Left colon (tissue), 2 donors: Measurements from ENCODE around the gene PPP1R14D. TPM values are rescaled to one million over a fixed set of nuclear protein-coding genes. Genes with fewer than 3 reads are reported as not detected.

Experiments
- ATAC-seq: fragments of 200-7000 bp; cut with Tn5 transposase; one replicate; pipeline ENCODE4 v1.9.1; 2020; ENCODE audit warnings: mild to moderate bottlenecking, moderate library complexity
- DNase-seq, 2 donors: peaks; one replicate each; pipeline ENCODE4 v3.0.0-alpha.2; 2020
- intact Hi-C, 2 donors: fragments of 100-400 bp; cut with DNase I in 1 of 2; cut with micrococcal nuclease in 1 of 2; formaldehyde crosslinking; loops; one replicate each; pipeline versions ENCODE4 v1.11.2 to v1.14.0; 2022; cut with DNase I, micrococcal nuclease
- total RNA-seq, 2 donors: library from RNA; stranded (reverse); fragmentation: NEBNext Ultra II Directional; extraction: Animal tissue kit (Norgen Biotek cat#: 25700); gene quantifications; one replicate each; pipeline ENCODE4 v1.2.1, GENCODE V29; 2021
- donor health status: DM: no; HTN: no; CAD: no.
- donor health status: DM: yes; HTN: yes; CAD: no.

PPP1R14D gene
- total RNA-seq, 2 donors from 2014 or later, result 153 to 171 TPM

GRCh38 chr15:40855706-40856234 is 27.3 kb upstream of the PPP1R14D start:
- intact Hi-C loops, result loop anchor here in 1 of 2 donors (5.0 kb wide), 1 partner anchor 37 kb away; the partner anchor contains the start of gene VPS18
- ATAC-seq, result no peak

GRCh38 chr15:40854161-40854560 is 25.7 kb upstream of the PPP1R14D start:
- intact Hi-C loops, result no loop called here
- DNase-seq (peak in 1 of 2 donors; percentile 25), ATAC-seq (no peak)

More at GRCh38 chr15:40855706-40856234, 27.3 kb upstream of the PPP1R14D start:
- peak in 1 of 2 donors; percentile 28 for DNase-seq

DNA sequence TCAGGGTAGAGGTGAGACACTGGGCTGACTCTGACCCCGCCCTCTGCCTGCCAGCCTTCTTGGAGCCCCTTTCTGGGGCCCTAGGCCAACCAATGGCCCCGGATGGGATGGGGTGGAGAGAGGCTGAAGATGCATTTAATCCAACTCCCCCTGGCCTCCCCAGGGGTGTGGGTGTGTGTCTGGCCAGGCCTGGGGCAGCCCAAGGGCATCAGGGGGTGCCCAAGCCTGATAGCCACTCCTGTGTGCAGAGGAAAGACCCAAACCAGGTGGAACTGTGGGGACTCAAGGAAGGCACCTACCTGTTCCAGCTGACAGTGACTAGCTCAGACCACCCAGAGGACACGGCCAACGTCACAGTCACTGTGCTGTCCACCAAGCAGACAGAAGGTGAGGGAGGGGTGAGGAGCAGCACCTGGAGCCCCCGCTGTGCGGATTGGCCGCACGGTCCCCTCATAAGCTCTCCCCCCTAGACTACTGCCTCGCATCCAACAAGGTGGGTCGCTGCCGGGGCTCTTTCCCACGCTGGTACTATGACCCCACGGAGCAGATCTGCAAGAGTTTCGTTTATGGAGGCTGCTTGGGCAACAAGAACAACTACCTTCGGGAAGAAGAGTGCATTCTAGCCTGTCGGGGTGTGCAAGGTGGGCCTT is 24.9 kb upstream of the PPP1R14D start:
- ATAC-seq (no peak), DNase-seq (peak in 1 of 2 donors; percentile 26)
- intact Hi-C loops, result no loop called here

- intact Hi-C loops, result no loop called here
- ATAC-seq, result peak; percentile 68
- peak; percentile 70 to 74 for DNase-seq
These were observed 24.0 kb upstream of the PPP1R14D start for GRCh38 chr15:40852529-40852928.

DNA sequence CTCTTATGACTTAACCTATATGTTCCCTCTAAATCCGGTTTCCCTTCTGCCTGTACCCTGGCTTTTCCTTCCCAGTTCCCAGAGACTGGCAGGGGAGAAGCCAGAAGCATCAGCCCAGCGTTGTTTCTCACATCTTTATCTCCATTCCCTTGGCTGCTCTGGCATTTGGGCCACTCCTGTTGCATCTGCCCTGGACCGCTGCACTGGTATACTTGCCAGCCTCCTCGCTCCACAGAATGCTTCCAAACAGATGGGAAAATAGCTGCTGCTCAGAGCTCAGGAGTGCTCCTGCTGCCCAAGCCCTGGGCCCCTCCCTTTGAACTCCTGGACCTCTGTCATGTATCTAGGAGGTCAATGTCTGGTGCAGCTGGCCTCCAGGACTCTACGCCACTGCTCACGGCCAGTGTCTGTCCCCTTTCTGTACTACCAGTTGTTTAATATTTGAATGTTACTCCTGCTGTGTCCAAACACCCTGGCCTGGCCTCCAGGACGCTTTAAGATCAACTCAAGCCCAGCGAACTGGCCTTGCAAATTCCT is 22.1 kb upstream of the PPP1R14D start:
- no peak for ATAC-seq
- intact Hi-C loops, result no loop called here
- peak in 1 of 2 donors; percentile 49 for DNase-seq

GRCh38 chr15:40847223-40847961 is 18.9 kb upstream of the PPP1R14D start:
- intact Hi-C loops, result no loop called here
- DNase-seq, result peak; percentile 87 to 96
- peak; percentile 62 for ATAC-seq

GRCh38 chr15:40846841-40847222 is 18.3 kb upstream of the PPP1R14D start:
- intact Hi-C loops, result no loop called here
- DNase-seq (peak in 1 of 2 donors; percentile 44), ATAC-seq (peak; percentile 41)

DNA sequence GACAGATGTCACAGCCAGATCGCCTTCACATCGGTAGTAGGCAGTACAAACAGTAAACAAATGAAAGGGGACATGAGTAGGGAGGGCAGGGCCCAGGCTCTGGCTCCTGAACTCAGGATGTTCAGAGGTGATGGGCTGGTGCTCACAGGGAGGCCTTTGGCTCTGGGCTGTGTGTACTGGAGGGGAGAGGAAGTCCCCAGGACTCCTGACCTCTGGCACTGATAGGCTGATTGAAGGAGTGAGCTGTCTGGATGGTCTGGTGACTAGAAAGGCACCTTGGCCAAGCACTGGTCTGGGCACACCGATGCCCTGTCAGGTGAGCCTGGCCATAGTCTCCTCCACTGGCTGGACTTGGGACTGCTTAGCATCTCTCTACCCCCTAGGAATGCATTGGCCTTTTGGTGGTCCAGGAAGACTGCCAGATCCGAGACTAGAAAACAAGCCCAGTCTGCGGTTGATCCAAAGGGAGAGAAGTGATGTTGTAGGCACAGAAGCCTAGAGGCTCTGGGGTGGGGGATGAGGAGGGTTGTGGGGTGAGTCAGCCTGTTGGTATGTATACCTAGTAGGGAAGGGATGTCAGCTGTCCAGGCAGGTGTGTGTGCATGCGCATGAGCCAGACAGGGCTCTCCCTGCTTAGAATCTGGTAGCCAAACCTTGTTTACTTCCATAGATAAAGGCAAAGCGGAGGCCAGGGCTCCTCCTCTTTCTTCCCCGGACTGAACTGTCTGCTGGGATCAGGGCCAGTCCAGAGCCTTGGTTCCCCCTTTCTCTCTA is 17.2 kb upstream of the PPP1R14D start:
- DNase-seq, result peak; percentile 77 to 93
- ATAC-seq, result peak; percentile 61
- intact Hi-C loops, result no loop called here

GRCh38 chr15:40845036-40845435 is 16.5 kb upstream of the PPP1R14D start:
- intact Hi-C loops, result no loop called here
- no peak for DNase-seq
- no peak for ATAC-seq

DNA sequence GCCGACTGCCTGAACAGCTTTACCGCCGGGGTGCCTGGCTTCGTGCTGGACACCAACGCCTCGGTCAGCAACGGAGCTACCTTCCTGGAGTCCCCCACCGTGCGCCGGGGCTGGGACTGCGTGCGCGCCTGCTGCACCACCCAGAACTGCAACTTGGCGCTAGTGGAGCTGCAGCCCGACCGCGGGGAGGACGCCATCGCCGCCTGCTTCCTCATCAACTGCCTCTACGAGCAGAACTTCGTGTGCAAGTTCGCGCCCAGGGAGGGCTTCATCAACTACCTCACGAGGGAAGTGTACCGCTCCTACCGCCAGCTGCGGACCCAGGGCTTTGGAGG is 16.2 kb upstream of the PPP1R14D start:
- DNase-seq (peak; percentile 39 to 60), ATAC-seq (peak; percentile 12)
- intact Hi-C loops, result no loop called here

DNA sequence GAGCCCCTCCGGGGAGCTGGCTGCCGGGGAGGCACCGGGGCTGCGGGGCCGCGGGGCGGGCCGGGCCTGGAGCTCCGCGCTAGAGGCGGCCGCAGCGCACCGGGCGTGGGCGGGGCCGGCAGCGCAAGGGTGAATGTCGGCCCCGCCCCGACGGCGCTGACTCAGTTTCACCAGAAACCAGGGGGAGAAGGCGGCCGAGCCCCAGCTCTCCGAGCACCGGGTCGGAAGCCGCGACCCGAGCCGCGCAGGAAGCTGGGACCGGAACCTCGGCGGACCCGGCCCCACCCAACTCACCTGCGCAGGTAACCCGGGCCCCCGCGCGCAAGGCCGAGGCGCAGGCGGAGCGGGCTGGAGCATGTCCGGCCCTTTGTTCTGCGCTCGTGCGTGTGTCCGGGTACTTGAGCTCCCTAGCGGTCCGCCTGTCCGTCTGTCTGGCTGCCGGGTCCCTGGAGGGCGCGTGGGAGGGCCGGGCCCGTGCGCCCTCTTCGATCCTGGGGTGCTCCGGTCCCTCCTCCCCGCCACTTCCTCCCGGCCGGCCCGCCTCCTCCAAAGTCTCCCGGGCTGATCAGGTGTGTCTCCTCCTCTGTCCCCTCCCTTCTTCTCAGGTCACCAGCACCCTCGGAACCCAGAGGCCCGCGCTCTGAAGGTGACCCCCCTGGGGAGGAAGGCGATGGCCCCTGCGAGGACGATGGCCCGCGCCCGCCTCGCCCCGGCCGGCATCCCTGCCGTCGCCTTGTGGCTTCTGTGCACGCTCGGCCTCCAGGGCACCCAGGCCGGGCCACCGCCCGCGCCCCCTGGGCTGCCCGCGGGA is 15.6 kb upstream of the PPP1R14D start, which contains the start of gene SPINT1:
Gene SPINT1, plus strand, starts transcription at position 164 of the 811 bp plus-strand sequence. Its CDS starts 507 bp downstream, at position 671.
- intact Hi-C loops, result no loop called here
- ATAC-seq (peak; percentile 58), DNase-seq (peak; percentile 83 to 85)

GRCh38 chr15:40843261-40843884 is 14.9 kb upstream of the PPP1R14D start:
- no peak for DNase-seq
- intact Hi-C loops, result no loop called here
- no peak for ATAC-seq

DNA sequence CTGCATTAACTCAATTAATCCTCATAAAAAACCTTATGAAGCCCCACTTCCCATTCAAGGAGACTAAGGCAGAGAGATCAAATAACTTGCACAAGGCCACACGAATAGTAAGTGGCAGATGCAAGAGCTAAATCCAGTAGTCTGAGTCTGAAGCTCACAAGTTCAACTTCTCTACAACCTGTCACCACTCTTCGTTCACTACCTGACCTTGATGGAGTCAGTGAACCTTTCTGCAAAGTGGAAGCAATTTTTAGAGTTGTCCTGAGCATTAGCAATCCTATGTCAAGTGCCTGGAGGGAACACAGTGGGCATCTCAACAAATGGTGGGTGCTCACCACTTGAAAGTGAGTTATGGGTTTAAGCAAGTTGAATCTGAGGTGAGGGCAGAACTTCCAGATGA is 13.2 kb upstream of the PPP1R14D start:
- DNase-seq (no peak), ATAC-seq (no peak)
- intact Hi-C loops, result no loop called here

DNA sequence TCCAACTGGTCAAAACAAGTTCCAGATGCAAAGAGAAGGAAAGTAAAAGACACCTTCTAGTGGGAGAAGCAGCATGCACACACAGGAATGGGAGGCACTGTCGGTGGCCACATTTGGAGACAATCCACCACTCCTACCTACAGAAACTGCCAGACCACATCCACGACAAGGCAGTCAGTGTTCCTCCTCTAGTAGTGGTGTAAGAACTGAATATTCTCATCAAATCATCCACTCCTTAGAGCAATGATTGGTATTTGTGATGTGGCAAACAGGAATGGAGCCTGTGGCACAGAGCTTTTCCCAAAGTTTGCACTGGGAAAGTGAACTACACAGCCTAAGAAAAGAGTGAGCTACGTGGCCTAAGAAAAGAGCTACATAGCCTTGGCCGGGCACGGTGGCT is 10.2 kb upstream of the PPP1R14D start:
- DNase-seq, result no peak
- ATAC-seq, result no peak
- intact Hi-C loops, result no loop called here

DNA sequence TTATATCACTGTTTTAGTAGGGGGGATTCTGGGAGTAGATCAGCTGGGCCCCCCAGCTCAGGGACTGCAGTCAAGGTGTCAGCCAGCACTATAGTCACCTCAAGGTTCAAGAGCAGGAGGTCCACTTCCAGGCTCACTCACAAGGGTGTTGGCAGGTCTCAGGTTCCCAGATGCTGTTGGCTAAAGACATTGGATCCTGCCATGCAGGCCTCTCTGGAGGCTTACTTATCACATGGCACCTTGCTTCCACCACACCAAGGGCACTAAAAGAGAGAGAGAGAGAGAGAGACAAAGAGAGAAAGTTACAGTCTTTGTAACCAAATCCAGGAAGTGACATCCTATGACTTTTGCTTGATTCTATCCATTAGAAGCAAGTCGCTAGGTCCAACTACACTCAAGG is 7.5 kb upstream of the PPP1R14D start:
- DNase-seq, result no peak
- ATAC-seq, result no peak
- intact Hi-C loops, result no loop called here

GRCh38 chr15:40832903-40833302 is 4.4 kb upstream of the PPP1R14D start:
- DNase-seq, result no peak
- intact Hi-C loops, result no loop called here
- ATAC-seq, result no peak

DNA sequence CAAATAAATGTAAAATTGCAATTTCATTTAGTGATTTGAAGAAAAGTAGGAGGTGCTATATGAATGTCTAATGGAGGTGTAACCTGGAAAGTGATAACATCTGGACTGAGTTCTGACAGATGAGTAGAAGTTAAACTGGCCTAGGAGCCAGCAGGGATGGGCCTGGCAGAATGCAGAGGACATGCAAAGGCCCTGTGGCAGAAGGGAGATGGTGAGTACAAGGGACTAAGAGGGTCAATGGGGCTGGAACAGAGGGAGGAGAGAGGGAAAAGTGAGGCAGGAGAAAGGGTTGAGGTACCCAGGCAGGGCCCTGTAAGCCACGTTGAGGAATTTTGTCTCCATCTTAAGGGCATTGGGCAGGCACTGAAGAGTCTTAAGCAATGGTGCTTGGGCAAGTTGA is 3.4 kb upstream of the PPP1R14D start:
- ATAC-seq, result no peak
- intact Hi-C loops, result no loop called here
- no peak for DNase-seq

GRCh38 chr15:40830884-40831283 is 2.4 kb upstream of the PPP1R14D start:
- DNase-seq, result no peak
- no peak for ATAC-seq
- intact Hi-C loops, result no loop called here
